ENCODE data around the gene RSPO4.
"Not testable (repeated sequence)": the region's sequence is repeated elsewhere in the genome, so short reads cannot be mapped to it uniquely, and the experiment has no call there.

RSPO4 gene

DNA sequence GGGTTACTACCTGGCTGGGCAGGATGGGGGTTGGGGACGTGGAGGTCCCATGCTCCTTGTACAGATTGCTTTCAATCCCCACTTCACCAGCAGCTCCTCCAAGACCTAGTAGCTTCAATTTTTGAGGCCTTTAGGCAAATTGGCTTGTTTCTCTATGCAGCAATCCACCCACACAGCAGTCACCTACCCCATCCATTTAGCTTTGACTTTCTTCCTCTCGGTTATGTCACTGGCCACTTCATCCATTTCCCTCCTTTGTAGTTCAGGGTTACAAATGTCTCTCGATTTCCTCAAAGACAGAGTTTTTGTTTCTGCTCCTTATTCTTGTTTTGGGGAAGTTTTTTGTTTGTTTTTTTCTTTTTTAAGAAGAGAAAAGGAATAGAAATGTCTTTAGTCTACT is 33.4 kb upstream of the RSPO4 start:
- in situ Hi-C loops (cut with MboI; ENCODE audit: low pct_unique_long_range_greater_than_20kb, low sequenced_read_pairs, unreplicated experiment) = no loop called here
- TF ChIP-seq, protein P1, sequence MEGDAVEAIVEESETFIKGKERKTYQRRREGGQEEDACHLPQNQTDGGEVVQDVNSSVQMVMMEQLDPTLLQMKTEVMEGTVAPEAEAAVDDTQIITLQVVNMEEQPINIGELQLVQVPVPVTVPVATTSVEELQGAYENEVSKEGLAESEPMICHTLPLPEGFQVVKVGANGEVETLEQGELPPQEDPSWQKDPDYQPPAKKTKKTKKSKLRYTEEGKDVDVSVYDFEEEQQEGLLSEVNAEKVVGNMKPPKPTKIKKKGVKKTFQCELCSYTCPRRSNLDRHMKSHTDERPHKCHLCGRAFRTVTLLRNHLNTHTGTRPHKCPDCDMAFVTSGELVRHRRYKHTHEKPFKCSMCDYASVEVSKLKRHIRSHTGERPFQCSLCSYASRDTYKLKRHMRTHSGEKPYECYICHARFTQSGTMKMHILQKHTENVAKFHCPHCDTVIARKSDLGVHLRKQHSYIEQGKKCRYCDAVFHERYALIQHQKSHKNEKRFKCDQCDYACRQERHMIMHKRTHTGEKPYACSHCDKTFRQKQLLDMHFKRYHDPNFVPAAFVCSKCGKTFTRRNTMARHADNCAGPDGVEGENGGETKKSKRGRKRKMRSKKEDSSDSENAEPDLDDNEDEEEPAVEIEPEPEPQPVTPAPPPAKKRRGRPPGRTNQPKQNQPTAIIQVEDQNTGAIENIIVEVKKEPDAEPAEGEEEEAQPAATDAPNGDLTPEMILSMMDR (IDR thresholded peaks at IDR 0.05; ENCODE audit: extremely low read depth, insufficient read depth, missing control alignments) = no peak
- DNase-seq (ENCODE audit: low spot score) = no peak

- DNase-seq (ENCODE audit: low spot score) = no peak
- TF ChIP-seq, protein P1 (IDR thresholded peaks at IDR 0.05; ENCODE audit: extremely low read depth, insufficient read depth, missing control alignments) = no peak
- in situ Hi-C loops (cut with MboI; ENCODE audit: low pct_unique_long_range_greater_than_20kb, low sequenced_read_pairs, unreplicated experiment) = no loop called here
Measured at GRCh38 chr20:1034415-1034789, 32.3 kb upstream of the RSPO4 start.

DNA sequence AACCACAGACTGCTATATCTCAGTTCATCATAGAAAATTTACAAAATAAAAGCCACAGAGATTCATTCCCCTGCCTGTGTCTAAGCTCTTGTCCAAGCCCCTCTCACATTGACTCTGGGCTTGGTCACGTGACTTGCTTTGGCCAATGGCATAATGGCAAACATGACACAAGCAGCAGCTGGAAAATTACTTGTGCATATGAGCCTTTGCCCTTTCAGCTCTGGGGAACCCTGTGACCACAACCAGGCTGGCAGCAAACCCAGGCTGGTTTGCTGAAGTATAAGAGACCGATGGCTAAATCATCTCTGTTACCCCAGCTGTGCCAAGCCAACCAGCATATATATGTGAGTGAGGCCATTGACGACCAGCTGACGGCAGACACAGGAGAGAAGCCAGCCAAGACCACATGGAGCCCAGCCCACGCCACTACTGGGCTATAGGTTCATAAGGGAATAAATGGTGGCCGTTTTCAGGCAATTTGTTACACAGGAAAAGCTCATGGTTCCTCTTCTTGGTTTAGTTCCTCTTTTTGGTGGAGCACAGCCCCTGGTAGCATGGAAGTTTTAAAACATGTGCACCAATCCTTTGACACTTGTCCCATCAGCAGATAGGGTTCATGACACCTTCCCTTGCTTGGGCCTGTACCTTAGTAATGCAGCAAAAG is 31.8 kb upstream of the RSPO4 start:
- in situ Hi-C loops (cut with MboI; ENCODE audit: low pct_unique_long_range_greater_than_20kb, low sequenced_read_pairs, unreplicated experiment) = no loop called here
- no peak for DNase-seq (ENCODE audit: low spot score)
- TF ChIP-seq, protein P1 (IDR thresholded peaks at IDR 0.05; ENCODE audit: extremely low read depth, insufficient read depth, missing control alignments) = no peak

DNA sequence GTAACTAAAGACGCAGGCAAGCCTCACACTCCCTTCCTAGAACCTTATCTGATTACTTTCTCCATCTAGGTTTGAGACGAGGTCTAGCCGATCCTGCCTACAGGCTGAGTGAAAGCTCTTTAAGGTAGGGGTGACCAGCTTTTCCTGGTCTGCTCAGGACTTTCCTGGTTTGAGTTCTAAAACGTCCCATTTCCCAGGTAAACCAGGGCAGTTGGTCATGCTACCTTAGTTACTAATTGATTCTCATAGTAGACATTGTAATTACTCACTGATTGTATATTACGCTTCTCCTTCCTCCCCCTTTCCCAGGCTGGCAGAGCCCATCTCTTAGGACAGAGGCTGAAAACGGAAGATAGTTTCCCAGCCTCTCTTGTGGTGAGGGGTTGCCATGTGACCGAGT is 27.9 kb upstream of the RSPO4 start:
- no peak for DNase-seq (ENCODE audit: low spot score)
- TF ChIP-seq, protein P1 (IDR thresholded peaks at IDR 0.05; ENCODE audit: extremely low read depth, insufficient read depth, missing control alignments) = no peak
- in situ Hi-C loops (cut with MboI; ENCODE audit: low pct_unique_long_range_greater_than_20kb, low sequenced_read_pairs, unreplicated experiment) = no loop called here

DNA sequence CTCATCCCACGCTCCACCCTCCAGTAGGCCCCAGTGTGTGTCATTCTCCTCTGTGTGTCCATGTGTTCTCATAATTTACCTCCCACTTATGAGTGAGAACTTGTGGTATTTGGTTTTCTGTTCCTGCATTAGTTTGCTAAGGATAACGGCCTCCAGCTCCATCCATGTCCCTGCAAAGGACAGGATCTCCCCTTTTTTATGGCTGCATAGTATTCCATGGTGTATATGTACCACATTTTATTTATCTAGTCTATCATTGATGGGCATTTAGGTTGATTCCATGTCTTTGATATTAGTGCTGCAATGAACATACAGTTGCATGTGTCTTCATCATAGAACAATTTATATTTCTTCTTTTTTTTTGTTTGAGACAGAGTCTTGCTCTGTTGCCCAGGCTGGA is 24.1 kb upstream of the RSPO4 start:
- DNase-seq (ENCODE audit: low spot score); in situ Hi-C loops (cut with MboI; ENCODE audit: low pct_unique_long_range_greater_than_20kb, low sequenced_read_pairs, unreplicated experiment): not testable (repeated sequence)

GRCh38 chr20:1022871-1023270 is 20.8 kb upstream of the RSPO4 start:
- in situ Hi-C loops (cut with MboI; ENCODE audit: low pct_unique_long_range_greater_than_20kb, low sequenced_read_pairs, unreplicated experiment) = no loop called here
- no peak for DNase-seq (ENCODE audit: low spot score)
- TF ChIP-seq, protein P1 (IDR thresholded peaks at IDR 0.05; ENCODE audit: extremely low read depth, insufficient read depth, missing control alignments) = no peak

DNA sequence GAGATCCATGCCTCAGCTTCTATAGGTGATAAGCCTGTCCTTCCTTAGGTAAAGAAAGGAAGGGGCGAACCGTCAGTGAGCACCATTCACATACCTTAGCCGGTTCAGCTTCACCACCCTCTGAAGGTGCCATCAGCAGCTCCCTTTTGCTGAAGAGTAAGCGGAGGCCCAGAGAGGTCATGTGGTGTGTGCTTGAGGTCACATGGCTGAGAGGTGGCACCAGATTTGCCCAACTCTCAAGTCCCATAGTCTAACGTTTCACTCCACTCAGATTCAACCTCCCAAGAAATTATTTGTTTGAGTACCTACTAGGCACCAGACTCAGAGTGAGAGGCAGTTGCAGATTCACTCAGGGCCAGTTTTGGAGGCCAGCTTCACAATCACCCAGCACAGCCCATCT is 18.5 kb upstream of the RSPO4 start:
- no peak for DNase-seq (ENCODE audit: low spot score)
- TF ChIP-seq, protein P1 (IDR thresholded peaks at IDR 0.05; ENCODE audit: extremely low read depth, insufficient read depth, missing control alignments) = no peak
- in situ Hi-C loops (cut with MboI; ENCODE audit: low pct_unique_long_range_greater_than_20kb, low sequenced_read_pairs, unreplicated experiment) = no loop called here
